HT-29 (cell line): ENCODE measurements around the gene WDR45B. TPM values are rescaled to one million over a fixed set of nuclear protein-coding genes. Genes with fewer than 3 reads are reported as not detected.
"Not testable (repeated sequence)": the region's sequence is repeated elsewhere in the genome, so short reads cannot be mapped to it uniquely, and the experiment has no call there.

Source experiments
- DNase-seq: peaks from one replicate; pipeline ENCODE4 v3.0.0-alpha.2; 2015; ENCODE audit warnings: low spot score
- small RNA-seq: library from RNA; depleted of rRNA; stranded (forward); fragments of <200 nt; gene quantifications from one replicate; pipeline ENCODE3, GENCODE V24; 2014
- total RNA-seq: library from RNA; depleted of rRNA; stranded (reverse); fragments of >200 nt; shearing (Covaris generic); gene quantifications from 2 replicates; pipeline ENCODE4 v1.2.3, GENCODE V29; 2014; rRNA removed

The WDR45B gene
- total RNA-seq, 1 experiment from 2014 or later, result 101 TPM

DNA sequence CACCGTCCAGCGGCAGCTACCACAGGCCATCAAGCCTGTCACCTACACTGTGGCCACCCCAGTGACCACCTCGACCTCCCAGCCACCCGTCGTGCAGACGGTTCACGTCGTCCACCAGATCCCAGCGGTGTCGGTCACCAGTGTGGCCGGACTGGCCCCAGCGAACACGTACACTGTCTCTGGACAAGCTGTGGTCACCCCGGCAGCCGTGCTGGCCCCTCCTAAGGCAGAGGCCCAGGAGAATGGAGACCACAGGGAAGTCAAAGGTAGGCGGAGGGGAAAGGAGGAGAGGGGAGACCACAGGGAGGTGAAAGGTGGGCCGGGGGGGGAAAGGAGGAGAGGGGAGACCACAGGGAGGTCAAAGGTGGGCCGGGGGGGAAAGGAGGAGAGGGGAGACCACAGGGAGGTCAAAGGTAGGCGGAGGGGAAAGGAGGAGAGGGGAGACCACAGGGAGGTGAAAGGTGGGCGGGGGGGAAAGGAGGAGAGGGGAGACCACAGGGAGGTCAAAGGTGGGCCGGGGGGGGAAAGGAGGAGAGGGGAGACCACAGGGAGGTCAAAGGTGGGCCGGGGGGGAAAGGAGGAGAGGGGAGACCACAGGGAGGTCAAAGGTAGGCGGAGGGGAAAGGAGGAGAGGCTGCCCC lies 62.2 kb downstream of the WDR45B start:
- not testable (repeated sequence) for DNase-seq

DNA sequence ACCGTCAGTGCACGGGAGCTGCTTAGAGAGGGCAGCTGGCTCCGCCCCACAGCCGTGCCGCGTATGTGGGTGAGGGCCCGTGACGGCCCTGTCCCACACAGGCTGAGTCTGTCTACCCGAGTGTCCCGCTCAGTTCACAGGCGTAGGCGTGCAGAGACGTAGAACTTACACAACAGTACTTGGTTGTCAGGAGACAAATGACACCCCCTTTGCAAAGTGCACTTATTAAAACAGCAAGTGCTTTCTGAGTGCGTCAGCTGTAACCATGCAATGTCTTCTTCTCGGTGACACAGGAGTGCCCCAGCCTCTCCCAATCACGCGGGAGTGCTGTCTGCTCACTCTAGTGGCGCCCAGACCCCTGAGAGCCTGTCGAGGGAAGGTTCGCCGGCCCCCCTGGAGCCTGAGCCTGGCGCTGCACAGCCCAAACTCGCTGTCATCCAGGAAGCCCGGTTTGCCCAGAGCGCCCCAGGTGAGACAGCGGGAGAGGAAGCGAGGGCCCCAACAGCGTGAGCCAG lies 64.5 kb downstream of the WDR45B start:
- no peak for DNase-seq

DNA sequence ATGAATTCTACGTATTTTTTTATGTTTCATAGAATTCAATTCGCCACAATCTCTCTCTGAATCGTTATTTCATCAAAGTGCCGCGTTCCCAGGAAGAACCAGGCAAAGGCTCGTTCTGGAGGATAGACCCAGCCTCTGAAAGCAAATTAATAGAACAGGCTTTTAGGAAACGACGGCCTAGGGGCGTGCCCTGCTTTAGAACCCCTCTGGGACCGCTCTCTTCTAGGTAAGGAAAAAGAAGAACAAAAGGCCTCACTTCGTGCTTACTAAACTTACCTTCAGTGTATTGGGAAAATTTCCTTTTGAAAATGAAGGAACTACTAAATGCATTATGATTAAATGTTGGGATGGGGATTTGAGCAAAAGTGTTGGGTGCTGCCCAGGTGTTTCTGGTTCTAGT lies 65.5 kb downstream of the WDR45B start:
- no peak for DNase-seq

DNA sequence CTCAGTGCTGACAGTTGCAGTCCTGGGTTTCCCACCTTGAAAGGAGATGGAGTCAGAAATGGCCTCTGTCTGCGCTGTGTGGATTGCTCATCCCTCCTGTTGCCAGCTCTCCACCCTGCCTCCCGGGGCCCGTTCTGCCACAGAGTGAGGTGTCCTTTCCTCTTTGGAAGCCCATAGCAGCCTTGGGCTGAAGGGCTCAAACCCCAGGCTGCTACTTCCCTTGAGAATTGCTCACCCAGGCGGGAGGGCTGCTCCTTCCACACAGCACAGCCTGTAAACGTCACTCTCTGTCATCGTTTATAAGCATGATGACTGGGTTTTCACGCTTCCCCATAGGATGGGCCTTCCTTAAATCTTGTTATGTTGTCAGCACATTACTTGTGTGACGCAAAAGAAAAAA lies 66.0 kb downstream of the WDR45B start:
- no peak for DNase-seq

DNA sequence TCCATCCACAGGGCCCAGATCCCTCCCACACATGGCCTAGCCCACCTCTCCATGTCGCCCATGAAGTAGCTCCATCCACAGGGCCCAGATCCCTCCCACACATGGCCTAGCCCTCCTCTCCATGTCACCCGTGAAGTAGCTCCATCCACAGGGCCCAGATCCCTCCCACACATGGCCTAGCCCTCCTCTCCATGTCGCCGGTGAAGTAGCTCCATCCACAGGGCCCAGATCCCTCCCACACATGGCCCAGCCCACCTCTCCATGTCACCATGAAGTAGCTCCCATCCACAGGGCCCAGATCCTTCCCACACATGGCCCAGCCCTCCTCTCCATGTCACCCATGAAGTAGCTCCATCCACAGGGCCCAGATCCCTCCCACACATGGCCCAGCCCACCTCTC lies 68.3 kb downstream of the WDR45B start:
- not testable (repeated sequence) for DNase-seq

DNA sequence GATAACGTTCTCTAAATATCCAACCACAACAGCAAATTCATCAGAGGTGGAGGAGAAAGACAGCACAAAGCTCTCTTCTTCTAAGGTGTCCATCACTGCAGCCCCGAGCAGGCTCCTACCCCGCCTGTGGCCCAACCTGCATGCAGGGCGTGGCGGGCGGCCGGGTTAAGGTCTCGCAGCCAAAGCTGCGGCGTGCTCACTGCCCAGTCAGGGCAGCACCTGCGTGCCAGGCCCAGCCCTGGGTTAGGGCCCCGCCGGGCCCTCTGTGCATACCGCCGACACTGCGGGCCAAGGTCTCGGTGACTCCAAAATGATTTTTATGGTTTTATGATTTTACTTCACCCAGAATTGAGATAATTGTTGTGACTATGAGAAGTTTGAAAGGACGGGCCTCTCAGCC lies 70.9 kb downstream of the WDR45B start:
- no peak for DNase-seq

DNA sequence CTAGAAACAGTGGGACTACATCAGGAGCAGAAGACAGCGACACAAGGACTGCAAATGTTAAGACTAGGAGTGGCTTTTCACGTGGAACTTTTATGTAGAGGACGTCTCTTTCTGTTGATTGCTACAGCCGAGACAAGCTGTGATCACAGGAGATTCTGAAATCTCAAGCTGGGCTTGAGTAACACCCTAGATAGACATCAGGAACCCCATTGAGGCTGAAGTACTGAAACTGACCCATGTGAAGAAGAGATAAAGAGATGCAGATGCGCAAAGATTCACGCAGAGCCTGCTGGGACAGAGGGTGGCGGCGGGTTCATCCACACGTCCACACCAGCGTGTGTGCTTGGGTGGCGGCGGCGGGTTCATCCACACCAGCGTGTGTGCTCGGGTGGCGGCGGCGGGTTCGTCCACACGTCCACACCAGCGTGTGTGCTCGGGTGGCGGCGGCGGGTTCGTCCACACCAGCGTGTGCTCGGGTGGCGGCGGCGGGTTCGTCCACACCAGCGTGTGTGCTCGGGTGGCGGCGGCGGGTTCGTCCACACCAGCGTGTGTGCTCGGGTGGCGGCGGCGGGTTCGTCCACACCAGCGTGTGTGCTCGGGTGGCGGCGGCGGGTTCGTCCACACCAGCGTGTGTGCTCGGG lies 72.5 kb downstream of the WDR45B start:
- not testable (repeated sequence) for DNase-seq

DNA sequence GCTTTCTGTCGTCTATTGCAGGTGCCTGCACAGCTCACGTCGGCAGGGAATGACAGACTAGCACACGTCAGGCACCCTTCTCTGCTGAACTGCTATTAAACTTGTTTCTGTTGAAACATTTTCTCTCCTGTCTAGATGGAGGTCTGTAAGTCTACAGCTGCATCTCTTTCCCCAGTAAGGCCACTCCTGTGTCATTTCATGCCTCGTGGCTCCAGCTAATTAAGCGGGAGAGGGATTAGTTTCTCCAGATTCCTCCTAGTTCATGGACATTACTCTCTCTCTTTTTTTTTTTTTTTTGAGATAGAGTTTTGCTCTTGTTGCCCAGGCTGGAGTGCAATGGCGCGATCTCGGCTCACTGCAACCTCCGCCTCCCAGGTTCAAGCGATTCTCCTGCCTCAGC lies 74.2 kb downstream of the WDR45B start:
- DNase-seq, result no peak

DNA sequence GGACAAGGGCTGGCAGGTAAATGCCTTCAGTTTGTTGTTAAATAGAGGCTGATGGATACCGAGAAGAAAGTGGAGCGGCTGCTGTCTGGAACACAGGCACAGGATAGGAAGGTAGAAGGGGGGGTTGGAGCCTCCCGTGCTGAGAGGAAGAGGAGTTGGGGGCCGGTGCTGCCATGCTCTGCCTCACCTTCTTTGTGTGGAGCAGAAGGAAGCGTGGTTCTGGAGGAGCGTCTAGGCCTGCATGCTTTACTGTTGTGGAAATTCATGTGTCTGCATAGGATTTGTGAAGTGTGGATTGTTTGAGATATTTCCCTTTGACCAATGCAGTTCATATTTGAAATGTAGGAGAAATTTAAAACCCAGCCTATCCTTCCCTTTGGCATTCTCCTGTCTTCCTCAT lies 76.4 kb downstream of the WDR45B start:
- no peak for DNase-seq

DNA sequence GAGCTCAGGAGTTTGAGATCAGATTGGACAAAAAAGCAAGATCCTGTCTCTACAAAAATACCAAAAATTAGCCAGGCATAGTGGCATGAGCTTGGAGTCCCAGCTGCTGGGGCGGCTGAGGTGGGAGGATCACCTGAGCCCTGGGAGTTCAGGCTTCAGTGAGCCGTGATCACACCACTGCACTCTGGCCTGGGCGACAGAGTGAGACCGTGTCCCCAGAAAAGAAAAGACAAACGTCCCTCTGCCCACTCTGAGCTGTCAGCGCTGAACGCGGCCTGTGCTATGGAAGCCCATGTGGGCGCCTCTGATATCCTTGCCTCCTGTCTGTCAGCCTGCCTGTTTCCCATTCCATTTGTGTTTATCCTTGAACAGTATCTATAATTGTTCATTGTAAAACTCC lies 78.0 kb downstream of the WDR45B start:
- DNase-seq, result no peak

DNA sequence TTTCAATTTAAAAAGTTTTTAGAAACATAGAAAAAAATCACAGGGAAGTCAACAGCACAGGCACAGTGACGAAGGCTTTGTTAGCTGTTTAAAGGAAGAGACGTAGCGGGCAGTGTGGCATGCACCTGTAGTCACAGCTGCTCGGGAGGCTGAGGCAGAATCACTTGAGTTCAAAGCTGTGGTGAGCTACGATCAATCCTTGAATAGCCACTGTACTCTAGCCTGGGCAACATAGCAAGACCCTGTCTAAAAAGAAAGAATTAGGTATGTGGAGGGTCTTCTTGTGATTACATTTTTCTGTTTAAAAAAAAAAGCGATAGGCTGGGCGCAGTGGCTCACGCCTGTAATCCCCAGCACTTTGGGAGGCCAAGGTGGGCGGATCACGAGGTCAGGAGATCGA lies 78.6 kb downstream of the WDR45B start:
- DNase-seq, result no peak

DNA sequence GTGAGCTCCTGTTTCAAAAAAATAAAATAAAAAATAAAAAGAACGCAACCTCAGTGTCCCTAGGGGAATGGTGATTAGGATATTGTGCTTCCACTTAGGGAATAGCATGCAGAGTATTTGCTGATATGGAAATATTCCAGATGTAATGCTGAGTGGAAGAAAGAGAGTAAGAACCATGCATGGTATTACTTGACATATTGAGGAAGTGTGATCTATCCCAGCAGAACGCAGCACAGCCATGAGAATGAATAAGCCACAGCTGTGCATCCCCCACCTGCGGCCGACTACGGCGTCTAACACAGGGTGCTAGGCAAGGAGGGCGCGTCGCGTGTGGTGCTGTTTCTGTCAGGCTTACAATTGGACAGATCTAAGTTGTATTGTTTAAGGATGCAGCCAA lies 79.2 kb downstream of the WDR45B start:
- DNase-seq, result no peak

DNA sequence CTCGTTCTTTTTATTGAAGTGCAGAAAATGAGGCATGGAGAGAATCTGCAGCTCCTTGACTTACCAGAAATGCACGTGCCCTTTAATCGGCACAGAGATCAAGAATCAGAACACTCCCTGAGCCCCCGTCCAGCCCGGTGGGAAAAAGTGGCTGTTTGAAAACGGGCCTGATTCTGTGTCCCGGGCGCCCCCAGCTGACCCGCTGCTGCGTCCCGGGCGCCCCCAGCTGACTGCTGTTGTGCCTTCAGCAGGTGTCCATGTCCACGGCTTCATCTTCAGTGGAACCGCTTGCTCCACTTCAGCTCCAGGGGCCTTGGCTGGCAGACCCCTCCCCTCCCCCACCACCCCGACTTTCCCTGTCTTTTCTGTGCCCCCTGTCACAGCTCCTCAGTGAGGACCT lies 81.0 kb downstream of the WDR45B start:
- no peak for DNase-seq

DNA sequence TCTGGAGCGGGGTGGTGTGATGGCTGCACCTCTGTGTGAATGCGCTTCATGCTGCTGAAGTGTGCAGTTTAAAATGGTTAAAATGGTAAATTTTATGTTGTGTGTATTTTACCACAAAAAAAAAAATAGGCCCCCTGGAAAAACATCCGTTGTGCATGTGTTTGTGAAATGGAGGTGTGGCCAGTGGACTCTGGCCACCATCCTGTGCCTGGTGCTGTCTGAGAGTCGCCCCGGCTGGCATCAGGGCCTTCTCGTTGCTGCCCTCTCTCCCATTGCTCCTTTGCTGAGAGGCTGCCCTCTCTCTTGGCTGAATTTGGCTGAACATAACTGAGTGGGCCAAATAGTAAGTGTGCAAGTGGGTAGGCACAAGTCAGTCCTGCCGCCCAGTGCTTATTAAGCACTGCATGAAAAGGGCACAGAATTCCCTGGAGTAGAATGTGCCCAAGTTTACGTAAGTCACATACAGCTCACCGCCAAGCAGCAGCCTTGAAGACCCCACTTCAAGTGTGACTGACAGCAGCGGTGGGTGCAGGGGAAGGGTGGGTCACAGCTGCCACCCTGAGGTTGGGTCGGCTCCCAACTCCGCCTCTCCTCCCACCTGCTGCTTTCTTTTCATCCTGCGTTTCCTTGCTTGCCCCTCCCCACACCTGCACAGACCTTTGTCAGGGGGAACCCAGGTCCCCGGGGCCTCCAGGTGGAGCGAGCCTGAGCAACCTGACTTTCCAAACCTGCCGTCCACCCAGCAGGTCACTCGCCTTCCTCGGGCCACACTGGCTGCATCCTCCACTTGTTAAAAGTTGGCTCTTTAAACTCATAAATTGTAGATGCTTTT lies 81.9 kb downstream of the WDR45B start:
- DNase-seq, result no peak

DNA sequence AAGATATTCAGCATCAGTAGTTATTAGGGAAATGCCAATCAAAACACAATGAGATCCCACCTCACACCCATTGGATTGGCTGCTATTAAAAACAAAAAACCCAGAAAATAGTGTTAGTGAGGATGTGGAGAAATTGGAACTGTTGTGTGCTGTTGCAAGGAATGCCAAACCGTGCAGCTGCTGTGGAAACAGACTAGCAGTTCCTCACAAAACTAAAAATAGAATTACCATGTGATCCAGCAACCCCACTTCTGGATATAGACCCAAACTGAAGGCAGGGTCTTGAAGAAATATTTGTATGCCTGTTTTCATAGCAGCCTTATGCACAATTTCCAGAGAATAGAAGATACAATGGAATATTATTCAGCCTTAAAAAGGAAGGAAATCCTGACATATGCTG lies 82.7 kb downstream of the WDR45B start:
- no peak for DNase-seq

Small RNA genes within 50 kb of the gene (small RNA-seq; reads per million reads assigned to genes)
- not detected for gene MIR4525

Other genes with a start within 250 kb of the WDR45B start
- 25.8 and 28.4 TPM in 2 replicates for gene HEXD, start 230.1 kb downstream of the WDR45B start, total RNA-seq
- gene OGFOD3, start 229.9 kb downstream of the WDR45B start, total RNA-seq, result 42.0 and 51.4 TPM in 2 replicates
- 72.3 and 89.5 TPM in 2 replicates for gene CYBC1, start 197.7 kb downstream of the WDR45B start, total RNA-seq
- gene NARF, start 189.7 kb downstream of the WDR45B start, total RNA-seq, result 30.5 and 35.0 TPM in 2 replicates
- gene FOXK2, start 128.7 kb downstream of the WDR45B start, total RNA-seq, result 52.8 and 58.1 TPM in 2 replicates
- gene RAB40B, start 50.3 kb upstream of the WDR45B start, total RNA-seq, result 37.9 and 38.9 TPM in 2 replicates
- 24.2 and 25.9 TPM in 2 replicates for gene FN3KRP, start 68.3 kb upstream of the WDR45B start, total RNA-seq
- gene FN3K, start 87.2 kb upstream of the WDR45B start, total RNA-seq, result 0.97 and 1.6 TPM in 2 replicates
- 60.0 and 72.0 TPM in 2 replicates for gene TBCD, start 103.6 kb upstream of the WDR45B start, total RNA-seq
- 0.05 TPM in 1 of 2 replicates, not detected in the other for gene ZNF750, start 191.6 kb upstream of the WDR45B start, total RNA-seq